ENCODE measurements around the gene LMO1. TPM values are rescaled to one million over a fixed set of nuclear protein-coding genes. Genes with fewer than 3 reads are reported as not detected.

Gene LMO1
- total and polyA plus RNA-seq, 7 donors, result 0.74 to 9.3 (median 3.2) TPM

DNA sequence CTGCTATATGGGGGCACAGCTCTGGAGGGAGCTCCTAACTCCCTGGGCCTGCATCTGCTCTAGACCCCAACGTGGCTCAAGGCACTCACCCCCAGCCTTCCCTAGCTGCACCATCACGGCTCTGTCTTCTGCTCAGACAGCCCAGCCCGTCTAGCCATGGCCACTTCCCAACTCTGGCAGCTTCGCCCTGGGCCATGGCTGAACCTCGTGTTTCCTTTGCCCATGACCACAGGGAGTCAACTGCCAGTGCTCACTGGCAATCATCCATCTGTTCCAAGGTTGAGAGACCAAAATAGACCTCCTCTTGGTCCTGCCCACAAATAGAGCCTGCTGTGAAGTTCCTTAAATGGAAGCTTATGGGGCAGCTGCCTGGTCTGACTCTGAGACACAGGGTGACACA, 5.4 kb downstream of the LMO1 start:
- TF ChIP-seq, protein P1, sequence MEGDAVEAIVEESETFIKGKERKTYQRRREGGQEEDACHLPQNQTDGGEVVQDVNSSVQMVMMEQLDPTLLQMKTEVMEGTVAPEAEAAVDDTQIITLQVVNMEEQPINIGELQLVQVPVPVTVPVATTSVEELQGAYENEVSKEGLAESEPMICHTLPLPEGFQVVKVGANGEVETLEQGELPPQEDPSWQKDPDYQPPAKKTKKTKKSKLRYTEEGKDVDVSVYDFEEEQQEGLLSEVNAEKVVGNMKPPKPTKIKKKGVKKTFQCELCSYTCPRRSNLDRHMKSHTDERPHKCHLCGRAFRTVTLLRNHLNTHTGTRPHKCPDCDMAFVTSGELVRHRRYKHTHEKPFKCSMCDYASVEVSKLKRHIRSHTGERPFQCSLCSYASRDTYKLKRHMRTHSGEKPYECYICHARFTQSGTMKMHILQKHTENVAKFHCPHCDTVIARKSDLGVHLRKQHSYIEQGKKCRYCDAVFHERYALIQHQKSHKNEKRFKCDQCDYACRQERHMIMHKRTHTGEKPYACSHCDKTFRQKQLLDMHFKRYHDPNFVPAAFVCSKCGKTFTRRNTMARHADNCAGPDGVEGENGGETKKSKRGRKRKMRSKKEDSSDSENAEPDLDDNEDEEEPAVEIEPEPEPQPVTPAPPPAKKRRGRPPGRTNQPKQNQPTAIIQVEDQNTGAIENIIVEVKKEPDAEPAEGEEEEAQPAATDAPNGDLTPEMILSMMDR (IDR thresholded peaks at IDR 0.05), result no peak
- Histone ChIP-seq H3K27me3 (ENCODE audit: insufficient read depth in 3 of 3, low read length in 2 of 3) (no peaks in the 10 kb centered on the region), H3K36me3 (ENCODE audit: insufficient read depth in 1 of 2, low read depth in 1 of 2) (no peaks in the 10 kb centered on the region), H3K4me3 (peak overlapping the region; percentile 45), H3K4me1 (peaks cover 17% of the 10 kb centered on the region), H3K27ac (peak overlapping the region; percentile 81), H3K9me3 (no peaks in the 10 kb centered on the region)
- WGBS, 3 donors, result 27 to 38% (median 30%) methylated on average over 5 of the region's 5 CpGs
- ATAC-seq, result peak; percentile 85 to 88 (median 86)
- peak; percentile 52 to 76 for DNase-seq
- intact Hi-C loops (cut with DNase I), result no loop called here

DNA sequence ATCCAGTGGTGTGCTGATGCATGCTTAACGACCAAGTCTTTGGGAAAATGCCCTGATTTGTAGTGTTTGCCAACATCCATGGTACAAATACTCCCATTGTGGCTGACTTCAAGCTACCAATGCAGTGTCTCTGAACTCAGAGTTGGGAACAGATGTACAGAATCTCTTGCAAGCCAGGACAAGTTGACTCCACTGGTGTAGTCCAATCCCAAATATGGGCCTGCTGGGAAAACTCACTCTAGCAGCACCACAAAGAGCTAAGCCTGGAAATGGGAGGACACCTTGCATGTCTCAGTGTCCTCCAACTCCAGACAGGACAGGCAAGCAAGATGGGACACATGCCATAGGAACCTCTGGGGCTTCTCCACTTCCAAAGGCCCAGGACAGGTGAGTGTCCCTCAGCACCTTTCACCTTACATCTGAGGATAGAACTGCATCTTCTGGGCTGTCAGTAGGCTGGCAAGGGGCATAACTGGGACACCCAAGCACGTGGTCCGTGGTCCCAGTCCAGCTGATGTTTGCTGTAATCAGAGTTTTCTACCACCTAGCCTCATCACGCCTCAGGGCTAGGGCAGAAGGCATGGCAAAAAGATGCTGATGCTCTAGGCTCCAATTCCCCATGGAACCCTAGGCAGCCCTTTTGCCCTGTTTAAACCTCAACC, 6.5 kb downstream of the LMO1 start:
- H3K9me3 ChIP-seq, result no peaks in the 10 kb centered on the region
- H3K4me3 ChIP-seq, result no peak overlapping the region
- TF ChIP-seq, protein P1 (IDR thresholded peaks at IDR 0.05), result no peak
- no peaks in the 10 kb centered on the region for H3K36me3 ChIP-seq (ENCODE audit: insufficient read depth in 1 of 2, low read depth in 1 of 2)
- DNase-seq (no peak), ATAC-seq (no peak)
- H3K4me1 ChIP-seq, result peaks cover 14% of the 10 kb centered on the region
- intact Hi-C loops (cut with DNase I), result no loop called here
- 70 to 77% (median 73%) methylated on average over 4 of the region's 4 CpGs for WGBS, 3 donors
- no peaks in the 10 kb centered on the region for H3K27me3 ChIP-seq (ENCODE audit: insufficient read depth in 3 of 3, low read length in 2 of 3)
- H3K27ac ChIP-seq, result no peak overlapping the region

DNA sequence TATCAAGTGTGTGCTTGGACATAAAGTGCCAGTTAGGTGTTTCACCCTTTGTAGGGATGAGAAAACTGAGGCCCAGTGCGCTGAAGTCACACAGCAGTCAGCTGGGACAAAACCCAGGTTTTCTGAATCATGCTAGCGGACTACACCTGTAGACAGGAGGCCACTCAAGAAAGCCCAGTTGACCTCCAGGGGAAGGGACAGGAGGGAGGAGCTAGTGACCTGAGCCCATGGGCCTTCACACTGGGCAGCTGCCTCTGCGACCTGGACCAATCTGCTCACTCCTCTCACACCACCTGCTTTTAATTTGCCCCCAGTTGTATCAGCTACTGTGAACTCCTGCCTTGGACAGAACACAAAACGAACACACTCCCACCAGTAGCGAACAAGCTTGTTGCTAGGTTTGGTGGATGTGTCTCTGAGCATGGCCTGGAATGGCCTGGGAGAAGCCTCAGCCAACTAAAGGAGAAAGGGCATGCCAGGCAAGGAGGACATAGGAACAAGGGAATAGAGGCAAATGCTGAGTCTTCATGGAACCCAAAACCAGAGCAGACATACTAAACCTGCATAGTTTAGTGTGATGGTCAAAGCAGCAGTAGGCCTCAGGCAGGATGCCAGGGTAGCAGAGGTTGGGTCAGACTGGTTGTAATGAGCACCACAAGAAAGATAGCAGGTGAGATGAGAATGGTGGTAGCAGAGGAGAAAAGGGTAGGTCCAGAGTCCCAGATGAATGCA, 7.2 kb downstream of the LMO1 start:
- no peak overlapping the region for H3K27ac ChIP-seq
- H3K36me3 ChIP-seq (ENCODE audit: insufficient read depth in 1 of 2, low read depth in 1 of 2), result no peaks in the 10 kb centered on the region
- intact Hi-C loops (cut with DNase I), result no loop called here
- no peak for ATAC-seq
- no peaks in the 10 kb centered on the region for H3K27me3 ChIP-seq (ENCODE audit: insufficient read depth in 3 of 3, low read length in 2 of 3)
- no peaks in the 10 kb centered on the region for H3K9me3 ChIP-seq
- DNase-seq, result no peak
- H3K4me3 ChIP-seq, result no peak overlapping the region
- peaks cover 12% of the 10 kb centered on the region for H3K4me1 ChIP-seq
- TF ChIP-seq, protein P1 (IDR thresholded peaks at IDR 0.05), result no peak
- WGBS, 3 donors, result 79 to 85% (median 81%) methylated on average over 5 of the region's 5 CpGs

DNA sequence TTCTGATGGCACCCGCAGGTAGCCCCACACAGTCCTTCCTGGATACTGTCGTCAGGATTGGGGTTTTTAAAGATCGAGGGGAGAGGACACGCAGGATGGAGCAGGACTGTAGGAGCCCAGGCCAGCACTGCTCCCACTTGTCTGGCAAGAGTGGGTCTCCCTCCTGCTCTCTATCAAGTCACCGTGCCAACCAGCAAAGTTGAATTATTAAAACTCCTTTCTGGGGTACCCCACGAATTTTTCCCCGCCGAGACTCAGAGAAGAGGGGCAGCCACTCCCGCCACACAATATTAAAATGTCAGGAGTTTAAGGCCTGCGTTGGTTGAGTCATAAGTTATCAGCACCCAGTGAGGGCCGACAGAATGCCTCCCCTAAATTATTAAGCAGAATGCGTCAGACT, 10.1 kb downstream of the LMO1 start:
- Histone ChIP-seq H3K4me3 (no peak overlapping the region), H3K27ac (no peak overlapping the region), H3K9me3 (no peaks in the 10 kb centered on the region), H3K36me3 (ENCODE audit: insufficient read depth in 1 of 2, low read depth in 1 of 2) (no peaks in the 10 kb centered on the region), H3K4me1 (peaks cover 3% of the 10 kb centered on the region), H3K27me3 (ENCODE audit: insufficient read depth in 3 of 3, low read length in 2 of 3) (no peaks in the 10 kb centered on the region)
- ATAC-seq (no peak), DNase-seq (no peak)
- intact Hi-C loops (cut with DNase I), result no loop called here
- TF ChIP-seq, protein P1 (IDR thresholded peaks at IDR 0.05), result no peak
- 84 to 86% (median 86%) methylated on average over 12 of the region's 12 CpGs for WGBS, 3 donors
